SIG-M5 treated with dmso at 0.1 percent for 504 hours (cell line): ENCODE data around the gene EIF4B.
"Not testable (repeated sequence)": the region's sequence is repeated elsewhere in the genome, so short reads cannot be mapped to it uniquely, and the experiment has no call there.

Experiments used
- DNase-seq: peaks from one replicate; lab custom pipeline; 2025; ENCODE audit not compliant: unreplicated experiment; lab: John Stamatoyannopoulos, UW

Gene EIF4B

GRCh38 chr12:52993558-52993869, 12.7 kb upstream of the EIF4B start:
- no peak for DNase-seq

- no peak for DNase-seq
Measured at GRCh38 chr12:53004178-53004577, 2.1 kb upstream of the EIF4B start.

GRCh38 chr12:53004582-53004981, 1.7 kb upstream of the EIF4B start:
- DNase-seq: no peak

GRCh38 chr12:53005215-53005985, 856 bp upstream of the EIF4B start:
- DNase-seq: no peak

GRCh38 chr12:53006810-53007309, 604 bp downstream of the EIF4B start:
- peak; percentile 89 for DNase-seq

- DNase-seq: no peak
Measured at GRCh38 chr12:53007343-53007742, 1.1 kb downstream of the EIF4B start.

GRCh38 chr12:53008760-53009159, 2.5 kb downstream of the EIF4B start:
- DNase-seq: not testable (repeated sequence)

GRCh38 chr12:53010955-53011354, 4.7 kb downstream of the EIF4B start:
- no peak for DNase-seq

GRCh38 chr12:53011889-53012288, 5.6 kb downstream of the EIF4B start:
- no peak for DNase-seq

- no peak for DNase-seq
Measured at GRCh38 chr12:53012928-53013327, 6.7 kb downstream of the EIF4B start.

GRCh38 chr12:53014709-53015108, 8.5 kb downstream of the EIF4B start:
- no peak for DNase-seq

GRCh38 chr12:53025250-53025649, 19.0 kb downstream of the EIF4B start:
- no peak for DNase-seq

- DNase-seq: not testable (repeated sequence)
Measured at GRCh38 chr12:53027014-53027413, 20.8 kb downstream of the EIF4B start.

- DNase-seq: no peak
Measured at GRCh38 chr12:53031616-53032015, 25.4 kb downstream of the EIF4B start.

GRCh38 chr12:53033832-53034231, 27.6 kb downstream of the EIF4B start:
- DNase-seq: not testable (repeated sequence)

- DNase-seq: no peak
Measured at GRCh38 chr12:53034459-53034858, 28.2 kb downstream of the EIF4B start.

GRCh38 chr12:53036802-53037201, 30.5 kb downstream of the EIF4B start:
- no peak for DNase-seq

GRCh38 chr12:53039851-53040250, 33.6 kb downstream of the EIF4B start:
- no peak for DNase-seq

GRCh38 chr12:53042607-53043454, 36.6 kb downstream of the EIF4B start:
- no peak for DNase-seq

GRCh38 chr12:53044052-53044581, 37.9 kb downstream of the EIF4B start:
- DNase-seq: no peak

- no peak for DNase-seq
Measured at GRCh38 chr12:53044896-53045695, 38.8 kb downstream of the EIF4B start.
